SHP77 treated with DMSO at 0.1 percent for 48 hours (cell line): ENCODE data around the gene PIF1.

Source experiments
- DNase-seq: peaks from one replicate; lab custom pipeline; 2025; lab: John Stamatoyannopoulos, UW

The PIF1 gene

DNA sequence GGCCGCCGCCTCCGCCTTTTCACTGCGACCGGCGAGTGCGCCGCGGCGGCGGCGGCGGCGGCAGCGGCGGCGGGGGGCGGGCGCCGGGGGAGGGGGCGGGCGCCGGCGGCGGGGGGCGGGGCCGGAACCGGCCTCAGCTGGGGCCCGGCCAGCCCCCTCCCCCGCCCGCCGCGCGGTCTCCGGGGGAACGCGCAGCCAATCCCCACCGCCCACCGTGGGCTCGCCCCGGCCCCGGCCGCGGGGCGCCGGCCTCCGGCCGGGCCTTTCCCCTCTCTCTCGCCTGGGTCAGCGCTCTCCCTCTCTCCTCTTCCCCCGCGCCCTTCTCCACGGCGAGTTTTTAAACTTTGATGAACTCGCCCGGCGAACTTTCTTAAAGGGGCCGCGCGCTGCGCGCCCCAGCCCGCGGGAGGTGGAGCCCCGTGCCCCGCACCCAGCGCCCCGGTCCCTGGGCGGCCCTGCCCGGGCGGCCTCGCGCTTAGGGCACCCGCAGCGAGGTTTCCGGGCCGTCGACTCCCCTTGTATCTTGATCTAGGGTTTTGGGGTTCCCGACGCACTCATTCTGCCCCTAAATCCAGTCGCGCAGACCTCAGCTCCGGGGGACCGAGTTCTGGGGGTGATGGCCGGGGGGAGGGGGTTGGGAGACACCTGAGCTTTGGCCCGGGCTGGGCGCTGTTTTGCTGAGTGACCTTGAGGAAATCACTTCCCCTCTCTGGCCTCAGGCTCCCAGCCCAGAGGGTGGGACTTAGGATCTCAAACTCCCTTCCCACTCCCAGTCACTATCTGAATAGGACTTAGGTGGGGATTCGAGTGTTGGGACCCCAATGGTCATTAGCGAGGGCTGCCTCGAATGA is 49.7 kb downstream of the PIF1 start, which contains the start of gene RBPMS2:
Gene RBPMS2, minus strand, starts transcription at position 39 of the 851 bp plus-strand sequence. CDS start 270 bp downstream, outside the sequence.
- DNase-seq = no peak

DNA sequence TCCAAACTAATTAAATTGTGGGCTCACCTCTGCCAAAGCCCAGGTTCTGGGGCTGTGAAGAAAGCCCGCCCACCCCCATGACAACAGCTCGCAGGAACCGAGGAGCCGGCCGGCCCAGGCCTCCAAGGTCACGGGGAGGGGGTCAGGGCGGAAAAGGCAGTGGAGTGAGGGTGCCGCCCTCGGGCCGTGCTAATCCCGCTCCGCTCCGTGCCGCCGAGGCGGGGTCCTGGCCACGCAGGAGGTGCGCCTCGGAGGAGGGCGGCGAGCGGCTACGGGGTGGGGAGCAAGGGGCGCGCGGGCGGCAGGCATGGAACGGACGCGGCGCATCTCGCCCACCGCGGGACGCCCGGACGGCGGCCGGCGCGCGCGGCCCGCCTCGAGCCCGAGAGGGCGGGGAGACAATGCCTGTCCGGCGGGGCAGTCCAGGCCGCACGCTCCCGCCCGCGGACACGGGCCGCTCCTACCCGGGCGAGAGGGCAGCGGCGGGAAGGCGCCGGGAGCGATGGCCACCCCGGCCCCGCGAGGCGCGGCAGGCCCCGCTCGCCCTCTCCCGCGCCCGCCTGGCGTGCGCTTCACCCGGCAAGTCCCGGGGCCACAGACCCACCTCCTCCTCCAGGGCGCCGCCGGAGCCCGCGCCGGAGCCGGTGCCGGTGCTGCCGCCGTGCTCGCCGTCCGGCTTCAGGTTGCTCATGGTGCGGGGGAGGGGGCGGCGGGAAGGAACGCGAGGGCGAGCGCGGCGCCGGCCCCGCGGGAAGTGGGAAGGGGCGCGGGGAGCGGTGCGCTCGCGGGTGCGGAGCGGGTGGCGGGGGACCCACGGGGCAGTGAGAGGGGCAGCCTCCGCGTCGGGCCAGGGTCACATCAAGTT is 50.6 kb downstream of the PIF1 start:
- no peak for DNase-seq

- no peak for DNase-seq
These were observed 51.3 kb downstream of the PIF1 start for GRCh38 chr15:64774037-64774628.

GRCh38 chr15:64773606-64774005 is 51.8 kb downstream of the PIF1 start:
- DNase-seq = no peak

- no peak for DNase-seq
These were observed 52.5 kb downstream of the PIF1 start for GRCh38 chr15:64772964-64773363.

GRCh38 chr15:64772488-64772887 is 53.0 kb downstream of the PIF1 start:
- DNase-seq = no peak

DNA sequence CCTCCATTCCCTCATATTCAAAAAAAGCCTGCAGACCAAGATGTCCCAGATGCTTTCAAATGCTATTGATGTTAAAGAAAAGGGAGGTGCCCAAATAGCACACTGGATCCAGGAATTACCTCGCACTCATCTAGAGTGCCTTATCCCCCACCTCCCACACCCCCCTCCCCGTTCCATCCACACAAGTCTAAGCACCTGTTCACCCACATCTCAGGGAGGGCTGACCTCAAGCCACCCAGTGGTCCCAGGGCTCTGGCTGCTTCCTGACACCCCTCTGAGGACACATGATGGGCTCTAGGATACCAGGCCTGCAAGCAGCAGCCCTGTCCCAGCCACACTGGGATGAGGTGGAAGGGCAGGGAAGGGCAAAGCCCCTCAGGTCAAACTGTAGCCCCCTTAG is 54.8 kb downstream of the PIF1 start:
- DNase-seq = no peak

DNA sequence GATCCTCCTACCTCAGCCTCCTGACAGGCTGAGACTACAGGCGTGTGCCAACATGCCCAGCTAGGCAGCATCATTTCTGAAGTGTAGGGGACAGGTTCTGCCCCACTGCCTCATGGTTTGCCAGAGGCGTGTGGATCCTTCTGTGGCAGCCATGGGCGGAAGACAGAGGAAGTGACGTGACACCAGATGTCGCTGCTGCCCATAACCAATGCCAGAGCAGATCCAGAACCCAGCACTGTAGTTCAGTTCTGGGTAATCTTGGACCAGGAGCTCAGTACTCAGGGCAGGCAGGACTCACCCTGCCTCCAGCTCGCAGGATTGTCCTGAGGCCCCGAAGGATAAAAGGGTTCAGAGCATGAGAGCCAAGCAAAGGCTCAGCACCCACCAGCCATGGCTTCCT is 58.2 kb downstream of the PIF1 start:
- no peak for DNase-seq

GRCh38 chr15:64766058-64766457 is 59.4 kb downstream of the PIF1 start:
- no peak for DNase-seq
